HG03558 (cell line): ENCODE results near the gene NUDT8.
"Not testable (repeated sequence)": the region's sequence is repeated elsewhere in the genome, so short reads cannot be mapped to it uniquely, and the experiment has no call there.

Source experiments
- ATAC-seq: cut with Tn5 transposase; IDR thresholded peaks from one replicate; pipeline ENCODE4 v1.9.1; 2021; ENCODE audit warnings: moderate number of reproducible peaks; ENCODE audit not compliant: unreplicated experiment; ENCODE audit errors: extremely low read depth

The NUDT8 gene

GRCh38 chr11:67644042-67644441 is 14.3 kb upstream of the NUDT8 start:
- ATAC-seq, result no peak

GRCh38 chr11:67642173-67643120 is 12.7 kb upstream of the NUDT8 start:
- ATAC-seq, result no peak

GRCh38 chr11:67641338-67642172 is 11.8 kb upstream of the NUDT8 start:
- no peak for ATAC-seq

GRCh38 chr11:67640758-67641337 is 11.1 kb upstream of the NUDT8 start:
- ATAC-seq, result no peak

GRCh38 chr11:67640021-67640757 is 10.5 kb upstream of the NUDT8 start:
- ATAC-seq, result no peak

GRCh38 chr11:67639438-67639859 is 9.7 kb upstream of the NUDT8 start, which contains the start of gene TBX10:
Gene TBX10 (minus strand): TSS chr11:67639763. CDS start chr11:67639472, 291 bp downstream.
- no peak for ATAC-seq

GRCh38 chr11:67638535-67639437 is 9.0 kb upstream of the NUDT8 start:
- ATAC-seq, result no peak

- ATAC-seq, result not testable (repeated sequence)
Observed at GRCh38 chr11:67637441-67637840, 7.7 kb upstream of the NUDT8 start.

GRCh38 chr11:67636962-67637361 is 7.2 kb upstream of the NUDT8 start:
- no peak for ATAC-seq

GRCh38 chr11:67635231-67635521 is 5.4 kb upstream of the NUDT8 start:
- no peak for ATAC-seq

- no peak for ATAC-seq
Observed at GRCh38 chr11:67634366-67635230, 4.9 kb upstream of the NUDT8 start.

GRCh38 chr11:67633758-67634365 is 4.1 kb upstream of the NUDT8 start:
- no peak for ATAC-seq

- ATAC-seq, result no peak
Observed at GRCh38 chr11:67632982-67633755, 3.4 kb upstream of the NUDT8 start.

GRCh38 chr11:67632175-67632981 is 2.6 kb upstream of the NUDT8 start:
- ATAC-seq, result no peak

GRCh38 chr11:67631853-67632174 is 2.1 kb upstream of the NUDT8 start:
- ATAC-seq, result no peak

GRCh38 chr11:67631411-67631810 is 1.7 kb upstream of the NUDT8 start:
- no peak for ATAC-seq
